GM12878 (cell line): Measurements from ENCODE around the gene ACD. TPM values are rescaled to one million over a fixed set of nuclear protein-coding genes. Genes with fewer than 3 reads are reported as not detected.
"Not testable (repeated sequence)": the region's sequence is repeated elsewhere in the genome, so short reads cannot be mapped to it uniquely, and the experiment has no call there.

Experiments
- ATAC-seq: fragments of 200-7000 bp; cut with Tn5 transposase; 3 replicates; pipeline ENCODE4 v1.9.1; 2020; ENCODE audit warnings: mild to moderate bottlenecking, moderate library complexity
- BruUV-seq: library from RNA; stranded (reverse); fragments of 400-500 nt; replicated peaks from 2 replicates; lab custom pipeline; 2021; lab: Mats Ljungman, UMichigan
- CTCF ChIA-PET: fragments of 300-600 bp; sonication (Branson Sonifier 250); formaldehyde crosslinking; extraction: SDS; loops from one replicate; lab custom pipeline; 2021; ENCODE audit warnings: inconsistent platforms; lab: Yijun Ruan, JAX
- POLR2A ChIA-PET: fragments of 350-600 bp; formaldehyde crosslinking; extraction: SDS; loops from one replicate; lab custom pipeline; 2021; ENCODE audit warnings: inconsistent platforms; lab: Charles Lee
- RAD21 ChIA-PET: fragments of 300-600 bp; sonication (Branson Sonifier 250); formaldehyde crosslinking; loops from one replicate; lab custom pipeline; 2023; ENCODE audit warnings: antibody characterized with exemption; ENCODE audit not compliant: unreplicated experiment; lab: Charles Lee
- SMC1A ChIA-PET: fragments of 300-600 bp; sonication (Branson Sonifier 250); formaldehyde crosslinking; loops from one replicate; lab custom pipeline; 2023; ENCODE audit not compliant: unreplicated experiment, uncharacterized antibody; lab: Charles Lee
- DNase-seq: peaks from one replicate; pipeline ENCODE4 v3.0.0-alpha.2; 2011; ENCODE audit warnings: low read depth, low spot score
- FAIRE-seq: peaks from 3 replicates; lab custom pipeline; 2011; peaks lifted over from hg19 to GRCh38; lab: Jason Lieb, UNC
- H2AFZ ChIP-seq: 2 replicates; pipeline ENCODE4 v1.6.0; 2011; ENCODE audit warnings: low read depth, low read length, control low read depth; ENCODE audit not compliant: control insufficient read depth
- H3K27ac ChIP-seq: 2 replicates; pipeline ENCODE4 v1.5.1; 2011; ENCODE audit warnings: control low read depth; ENCODE audit not compliant: control insufficient read depth, insufficient read depth
- H3K27me3 ChIP-seq, 2 experiments: replicated peaks in 1 of 2; 2 replicates each; pipeline versions ENCODE4 v1.6.0 to v1.6.1; 2011; ENCODE audit warnings: low read length in 1 of 2; ENCODE audit not compliant: control insufficient read depth in 2 of 2, insufficient read depth in 2 of 2
- H3K36me3 ChIP-seq, 2 experiments: 2 replicates each; pipeline ENCODE4 v1.5.1; 2011; ENCODE audit warnings: low read length in 1 of 2; ENCODE audit not compliant: control insufficient read depth in 2 of 2, insufficient read depth in 2 of 2
- H3K4me1 ChIP-seq: 2 replicates; pipeline ENCODE4 v1.6.1; 2011; ENCODE audit warnings: mild to moderate bottlenecking, low read length, moderate library complexity, mixed read lengths; ENCODE audit not compliant: control insufficient read depth, insufficient read depth
- H3K4me2 ChIP-seq: 2 replicates; pipeline ENCODE4 v1.6.0; 2011; ENCODE audit warnings: control low read depth; ENCODE audit not compliant: control insufficient read depth, insufficient read depth
- H3K4me3 ChIP-seq: fragments of 200-600 bp; sonication (generic); 2 replicates; pipeline ENCODE4 v1.5.1; 2016
- H3K79me2 ChIP-seq: 2 replicates; pipeline ENCODE4 v1.6.0; 2011; ENCODE audit warnings: low read length; ENCODE audit not compliant: control insufficient read depth, insufficient read depth
- H3K9ac ChIP-seq: 2 replicates; pipeline ENCODE4 v1.8.0; 2011; ENCODE audit warnings: low read length, control low read depth, mixed read lengths; ENCODE audit not compliant: control insufficient read depth, insufficient read depth
- H3K9me3 ChIP-seq: replicated peaks from 3 replicates; pipeline ENCODE4 v1.5.1; 2011; ENCODE audit warnings: mild to moderate bottlenecking, low read length; ENCODE audit not compliant: control insufficient read depth, insufficient read depth
- H4K20me1 ChIP-seq: 2 replicates; pipeline ENCODE4 v1.6.0; 2011; ENCODE audit not compliant: control insufficient read depth, insufficient read depth
- DPF2 ChIP-seq: fragments of 450-650 bp; IDR thresholded peaks from 2 replicates; pipeline ENCODE4 v1.6.1; 2017; ENCODE audit warnings: mild to moderate bottlenecking
- NBN ChIP-seq: fragments of 450-650 bp; IDR thresholded peaks from 2 replicates; pipeline ENCODE4 v1.6.1; 2016
- WGBS: methylation state at CpG from one replicate; pipeline ENCODE4 v1.1.6; 2016; ENCODE audit warnings: low lambda C conversion rate; ENCODE audit not compliant: insufficient replicate concordance, insufficient coverage; ENCODE audit errors: missing lambda C conversion rate; 5-methylcytosine and 5-hydroxymethylcytosine counted together
- in situ Hi-C: fragments of 300-500 bp; cut with MboI; formaldehyde crosslinking; loops from 9 replicates; pipeline ENCODE4 v1.14.3; 2018; ENCODE audit warnings: mixed read lengths
- intact Hi-C: fragments of 100-400 bp; cut with micrococcal nuclease; formaldehyde crosslinking; loops from one replicate; pipeline ENCODE4 v1.14.2; 2022; ENCODE audit not compliant: unreplicated experiment
- polyA plus RNA-seq, 11 experiments: library from polyadenylated mRNA; depleted of rRNA in 4 of 11; unstranded in 6 of 11; stranded (reverse) in 5 of 11; fragments of >200 nt; fragmentation: Nextera tagmentation in 4 of 11; fragmentation: Illumina TruSeq in 1 of 11; extraction: Ambion mirVana in 4 of 11; extraction: Trizol in 1 of 11; gene quantifications; 1 replicate in 1 of 11; 2 replicates in 10 of 11; pipeline versions ENCODE4 v1.2.1 to v1.2.3, GENCODE V29; 2011 to 2016; ENCODE audit warnings: inconsistent platforms in 2 of 11, missing spikeins in 2 of 11, low read depth in 1 of 11
- total RNA-seq, 4 experiments: library from RNA; depleted of rRNA in 3 of 4; stranded (reverse); fragments of >200 nt in 3 of 4; fragmentation: Illumina TruSeq in 1 of 4; extraction: Trizol in 1 of 4; gene quantifications; 2 replicates each; pipeline versions ENCODE4 v1.2.1 to v1.2.3, GENCODE V29; 2013 to 2021

The ACD gene
- total and polyA plus RNA-seq, 10 of the 15 experiments (the other 5 are each of a cell fraction or from before 2014, with no cell fraction given), result 2.9 to 46.7 (median 23.9) TPM

GRCh38 chr16:67694611-67695010 lies 34.6 kb upstream of the ACD start (continued):
- TF ChIP-seq NBN (no peak), DPF2 (no peak)

GRCh38 chr16:67693517-67694285 lies 33.6 kb upstream of the ACD start:
- H3K36me3 ChIP-seq, RAD21 ChIA-PET, H3K79me2 ChIP-seq, in situ Hi-C loops, DNase-seq, H4K20me1 ChIP-seq, FAIRE-seq, BruUV-seq, intact Hi-C loops, H3K27me3 ChIP-seq, H3K27ac ChIP-seq, H3K9me3 ChIP-seq, H3K9ac ChIP-seq, ATAC-seq, H2AFZ ChIP-seq, H3K4me2 ChIP-seq, H3K4me1 ChIP-seq, H3K4me3 ChIP-seq: not testable (repeated sequence)
- SMC1A ChIA-PET, result interaction anchor here (1.4 kb wide), 1 partner anchor 21 kb away, joined by 4 read pairs; no protein-coding TSS in a partner anchor
- CTCF ChIA-PET, result interaction anchor here (0.6 to 1.2 kb wide), 2 partner anchors 25 to 26 kb away, joined by 3 to 5 read pairs; no protein-coding TSS in a partner anchor
- POLR2A ChIA-PET, result interaction anchor here (0.6 to 1.0 kb wide), 2 partner anchors 11 to 110 kb away, joined by 3 read pairs; no protein-coding TSS in a partner anchor
- 85% methylated on average over 8 of the region's 8 CpGs for WGBS
